H9 (cell line): Measurements from ENCODE around the gene SOCS3. TPM values are rescaled to one million over a fixed set of nuclear protein-coding genes. Genes with fewer than 3 reads are reported as not detected.
A peak's percentile ranks its signal among the peaks of the same experiment; 100 is the strongest.

Experiments
- DNase-seq: peaks from one replicate; pipeline ENCODE4 v3.0.0-alpha.2; 2017
- H2AFZ ChIP-seq: one replicate; pipeline ENCODE4 v1.6.1; 2013; ENCODE audit warnings: mild to moderate bottlenecking, low read length, control low read depth, moderate library complexity
- H2AK5ac ChIP-seq: 2 replicates; pipeline ENCODE4 v1.6.1; 2013; ENCODE audit warnings: low read length, control low read depth, mixed read lengths; ENCODE audit not compliant: insufficient read length
- H2BK120ac ChIP-seq: one replicate; pipeline ENCODE4 v1.6.1; 2013; ENCODE audit warnings: low read depth, mild to moderate bottlenecking, low read length, control low read depth, inconsistent platforms; ENCODE audit not compliant: poor library complexity, severe bottlenecking
- H2BK12ac ChIP-seq: 2 replicates; pipeline ENCODE4 v1.6.1; 2013; ENCODE audit warnings: low read length, control low read depth, mixed read lengths, low read depth; ENCODE audit not compliant: insufficient read length
- H2BK15ac ChIP-seq: 2 replicates; pipeline ENCODE4 v1.6.1; 2013; ENCODE audit warnings: low read depth, low read length, control low read depth
- H2BK20ac ChIP-seq: one replicate; pipeline ENCODE4 v1.6.1; 2013; ENCODE audit warnings: low read depth, mild to moderate bottlenecking, low read length, control low read depth, inconsistent platforms; ENCODE audit not compliant: poor library complexity, severe bottlenecking
- H2BK5ac ChIP-seq: 2 replicates; pipeline ENCODE4 v1.6.1; 2013; ENCODE audit warnings: low read length, control low read depth, mixed read lengths; ENCODE audit not compliant: insufficient read length
- H3K14ac ChIP-seq: 2 replicates; pipeline ENCODE4 v1.6.1; 2013; ENCODE audit warnings: low read length, control low read depth; ENCODE audit not compliant: insufficient read depth
- H3K18ac ChIP-seq: 2 replicates; pipeline ENCODE4 v1.6.1; 2013; ENCODE audit warnings: low read depth, mild to moderate bottlenecking, mixed read lengths, low read length, control low read depth; ENCODE audit not compliant: insufficient read length
- H3K23ac ChIP-seq: 2 replicates; pipeline ENCODE4 v1.6.1; 2013; ENCODE audit warnings: low read length, control low read depth, mixed read lengths, low read depth; ENCODE audit not compliant: insufficient read length
- H3K23me2 ChIP-seq: 2 replicates; pipeline ENCODE4 v1.6.1; 2013; ENCODE audit warnings: low read depth, mild to moderate bottlenecking, mixed read lengths, low read length, control low read depth; ENCODE audit not compliant: insufficient read length, poor library complexity, severe bottlenecking
- H3K27ac ChIP-seq: 2 replicates; pipeline ENCODE4 v1.5.1; 2013; ENCODE audit warnings: low read length, control low read depth, mixed read lengths, low read depth; ENCODE audit not compliant: insufficient read length
- H3K27me3 ChIP-seq: 2 replicates; pipeline ENCODE4 v1.6.1; 2013; ENCODE audit warnings: low read length, control low read depth, inconsistent platforms; ENCODE audit not compliant: insufficient read depth
- H3K4ac ChIP-seq: 2 replicates; pipeline ENCODE4 v1.6.1; 2013; ENCODE audit warnings: low read depth, mild to moderate bottlenecking, control low read depth, inconsistent platforms, low read length, moderate library complexity
- H3K4me1 ChIP-seq: 2 replicates; pipeline ENCODE4 v1.6.1; 2013; ENCODE audit warnings: low read length, control low read depth, inconsistent platforms; ENCODE audit not compliant: insufficient read depth
- H3K4me2 ChIP-seq: 2 replicates; pipeline ENCODE4 v1.6.1; 2013; ENCODE audit warnings: low read length, control low read depth, mixed read lengths; ENCODE audit not compliant: insufficient read length, insufficient read depth
- H3K56ac ChIP-seq: 2 replicates; pipeline ENCODE4 v1.6.1; 2013; ENCODE audit warnings: low read depth, mild to moderate bottlenecking, mixed read lengths, low read length, control low read depth; ENCODE audit not compliant: insufficient read length
- H3K79me1 ChIP-seq: 2 replicates; pipeline ENCODE4 v1.6.1; 2013; ENCODE audit warnings: low read depth, mild to moderate bottlenecking, moderate library complexity, low read length, control low read depth, inconsistent platforms; ENCODE audit not compliant: insufficient read depth, poor library complexity, severe bottlenecking
- H3K79me2 ChIP-seq: 2 replicates; pipeline ENCODE4 v1.6.1; 2013; ENCODE audit warnings: low read length, control low read depth, inconsistent platforms; ENCODE audit not compliant: insufficient read depth
- H3K9ac ChIP-seq: 2 replicates; pipeline ENCODE4 v1.6.1; 2013; ENCODE audit warnings: low read length, control low read depth, mixed read lengths; ENCODE audit not compliant: insufficient read length; ENCODE audit errors: extremely low read depth
- H3K9me3 ChIP-seq: one replicate; pipeline ENCODE4 v1.6.1; 2013; ENCODE audit warnings: low read depth, low read length, inconsistent platforms; ENCODE audit not compliant: control insufficient read depth
- H3T11ph ChIP-seq: one replicate; pipeline ENCODE4 v1.6.1; 2013; ENCODE audit warnings: mild to moderate bottlenecking, low read length, control low read depth, inconsistent platforms
- H4K20me1 ChIP-seq: one replicate; pipeline ENCODE4 v1.6.1; 2013; ENCODE audit not compliant: control insufficient read depth, insufficient read length, insufficient read depth
- H4K5ac ChIP-seq: 2 replicates; pipeline ENCODE4 v1.6.1; 2013; ENCODE audit warnings: low read depth, mild to moderate bottlenecking, mixed read lengths, low read length, control low read depth; ENCODE audit not compliant: insufficient read length
- H4K8ac ChIP-seq: replicated peaks from 2 replicates; pipeline ENCODE4 v1.6.1; 2013; ENCODE audit warnings: low read length, control low read depth, mixed read lengths, low read depth; ENCODE audit not compliant: insufficient read length
- H4K91ac ChIP-seq: 2 replicates; pipeline ENCODE4 v1.6.1; 2013; ENCODE audit warnings: low read depth, mild to moderate bottlenecking, moderate library complexity, mixed read lengths, low read length, control low read depth; ENCODE audit not compliant: insufficient read length
- H3K27ac Mint-ChIP-seq, 3 experiments: 2 replicates in 2 of 3; 3 replicates in 1 of 3; pipeline ENCODE4 v1.8.0; 2020 to 2021; ENCODE audit warnings: mixed read lengths in 3 of 3, mild to moderate bottlenecking in 1 of 3, moderate library complexity in 1 of 3
- H3K27me3 Mint-ChIP-seq: 2 replicates; pipeline ENCODE4 v1.8.0; 2021; ENCODE audit warnings: low read depth, mild to moderate bottlenecking, moderate library complexity, mixed read lengths
- H3K36me3 Mint-ChIP-seq, 3 experiments: 2 replicates in 2 of 3; 3 replicates in 1 of 3; pipeline ENCODE4 v1.8.0; 2020 to 2021; ENCODE audit warnings: low read depth in 3 of 3, mixed read lengths in 3 of 3; ENCODE audit not compliant: insufficient read depth in 1 of 3
- H3K4me1 Mint-ChIP-seq, 2 experiments: 2 replicates each; pipeline ENCODE4 v1.8.0; 2020; ENCODE audit warnings: mixed read lengths in 2 of 2
- H3K4me3 Mint-ChIP-seq, 2 experiments: 2 replicates in 1 of 2; 3 replicates in 1 of 2; pipeline ENCODE4 v1.8.0; 2020 to 2021; ENCODE audit warnings: mild to moderate bottlenecking in 2 of 2, mixed read lengths in 2 of 2, moderate library complexity in 1 of 2
- H3K9me3 Mint-ChIP-seq, 2 experiments: 2 replicates in 1 of 2; 3 replicates in 1 of 2; pipeline ENCODE4 v1.8.0; 2020; ENCODE audit warnings: mild to moderate bottlenecking in 2 of 2, mixed read lengths in 2 of 2, moderate library complexity in 1 of 2
- WGBS: extraction: QIAGEN DNeasy Blood & Tissue Kit; methylation state at CpG from one replicate; pipeline ENCODE4 v1.1.7; 2013; ENCODE audit warnings: missing lambda C conversion rate, low lambda C conversion rate, mixed read lengths; ENCODE audit not compliant: insufficient read length; ENCODE audit errors: extremely low coverage; 5-methylcytosine and 5-hydroxymethylcytosine counted together
- total RNA-seq: library from RNA; stranded (reverse); gene quantifications from 2 replicates; pipeline ENCODE4 v1.2.1, GENCODE V29; 2021
- TF ChIP-seq, protein P1 (sequence below): fragments of 200-600 bp; sonication (generic); conservative IDR thresholded peaks from 3 replicates; pipeline ENCODE4 v1.8.0; 2021; ENCODE audit warnings: antibody characterized with exemption, mild to moderate bottlenecking

Gene SOCS3
- total RNA-seq, 1 experiment from 2014 or later, result 9.5 TPM

DNA sequence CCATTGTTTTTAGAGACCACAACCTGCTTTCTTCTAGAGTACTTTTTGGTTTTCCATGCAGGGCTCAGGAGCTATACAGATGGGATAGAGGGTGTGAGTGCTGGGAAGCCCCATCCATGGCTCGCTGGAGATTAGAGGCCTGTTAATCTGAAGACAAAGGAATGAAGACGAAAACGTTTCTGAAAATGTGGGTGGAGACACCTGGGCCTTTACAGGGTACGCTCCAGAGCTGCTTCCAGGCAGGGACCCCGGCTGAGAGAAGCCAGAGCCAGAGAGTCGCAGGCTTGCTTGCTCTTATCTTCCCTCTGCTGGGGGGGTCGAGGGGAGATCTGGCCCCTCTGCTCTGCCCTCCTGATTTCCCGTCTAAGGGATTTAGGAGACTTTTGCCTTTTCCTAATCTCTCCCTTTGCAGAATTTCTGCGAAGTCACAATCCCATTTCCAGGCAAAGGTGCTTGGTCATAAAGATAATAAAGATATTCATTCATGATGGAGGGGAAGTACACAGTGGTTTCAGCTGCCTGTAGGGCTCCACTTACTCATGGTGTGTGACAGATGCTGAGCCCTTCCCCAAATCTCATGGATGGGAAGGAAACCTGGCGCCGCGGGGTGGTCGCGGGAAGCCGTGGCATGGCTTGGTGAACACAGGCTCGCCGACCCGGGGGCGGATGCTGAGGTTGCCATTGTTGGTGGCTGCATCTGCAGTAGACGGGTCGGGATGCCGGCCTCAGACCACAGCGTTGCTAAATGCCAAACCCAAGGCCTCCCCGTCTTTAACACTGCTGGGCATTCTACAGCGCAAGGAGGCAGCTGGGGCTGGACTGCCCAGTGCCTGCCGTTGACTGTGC is 4.8 kb upstream of the SOCS3 start:
- peak overlapping the region; percentile 36 for H3K18ac ChIP-seq
- Mint-ChIP-seq H3K4me3 (peak overlapping the region in 1 of 2 experiments; percentile 67; a peak in 2 of 5 replicates), H3K9me3 (no peaks in the 10 kb centered on the region; a peak in 2 of 5 replicates), H3K36me3 (no peaks in the 10 kb centered on the region), H3K27ac (peak overlapping the region; percentile 27 to 98 (median 90); a peak in 5 of 7 replicates), H3K27me3 (peaks cover 16% of the 10 kb centered on the region), H3K4me1 (peaks cover 69% of the 10 kb centered on the region in 2 experiments)
- DNase-seq, result peak; percentile 64
- no peak overlapping the region for H3K23ac ChIP-seq
- H3K4me1 ChIP-seq, result peaks cover 16% of the 10 kb centered on the region; the same call in 1 of the 2 replicates
- H3K14ac ChIP-seq, result peak overlapping the region; percentile 74
- no peak overlapping the region for H3T11ph ChIP-seq
- no peak overlapping the region for H2BK15ac ChIP-seq
- no peaks in the 10 kb centered on the region for H3K79me2 ChIP-seq
- WGBS, result no CpG with 5 or more reads among the region's 26 CpGs
- H3K4me2 ChIP-seq, result no peak overlapping the region
- no peak overlapping the region for H2AFZ ChIP-seq
- H2BK20ac ChIP-seq, result no peak overlapping the region
- H4K5ac ChIP-seq, result peak overlapping the region; percentile 24
- H3K9me3 ChIP-seq, result no peaks in the 10 kb centered on the region
- no peak overlapping the region for H3K9ac ChIP-seq
- H4K91ac ChIP-seq, result peak overlapping the region; percentile 32
- H3K56ac ChIP-seq, result no peak overlapping the region
- no peak overlapping the region for H2BK5ac ChIP-seq
- no peak overlapping the region for H2BK12ac ChIP-seq
- no peak overlapping the region for H2AK5ac ChIP-seq
- H2BK120ac ChIP-seq, result no peak overlapping the region
- H3K79me1 ChIP-seq, result no peaks in the 10 kb centered on the region
- H3K27ac ChIP-seq, result peak overlapping the region; percentile 34
- H4K8ac ChIP-seq, result no peak overlapping the region
- TF ChIP-seq, protein P1, sequence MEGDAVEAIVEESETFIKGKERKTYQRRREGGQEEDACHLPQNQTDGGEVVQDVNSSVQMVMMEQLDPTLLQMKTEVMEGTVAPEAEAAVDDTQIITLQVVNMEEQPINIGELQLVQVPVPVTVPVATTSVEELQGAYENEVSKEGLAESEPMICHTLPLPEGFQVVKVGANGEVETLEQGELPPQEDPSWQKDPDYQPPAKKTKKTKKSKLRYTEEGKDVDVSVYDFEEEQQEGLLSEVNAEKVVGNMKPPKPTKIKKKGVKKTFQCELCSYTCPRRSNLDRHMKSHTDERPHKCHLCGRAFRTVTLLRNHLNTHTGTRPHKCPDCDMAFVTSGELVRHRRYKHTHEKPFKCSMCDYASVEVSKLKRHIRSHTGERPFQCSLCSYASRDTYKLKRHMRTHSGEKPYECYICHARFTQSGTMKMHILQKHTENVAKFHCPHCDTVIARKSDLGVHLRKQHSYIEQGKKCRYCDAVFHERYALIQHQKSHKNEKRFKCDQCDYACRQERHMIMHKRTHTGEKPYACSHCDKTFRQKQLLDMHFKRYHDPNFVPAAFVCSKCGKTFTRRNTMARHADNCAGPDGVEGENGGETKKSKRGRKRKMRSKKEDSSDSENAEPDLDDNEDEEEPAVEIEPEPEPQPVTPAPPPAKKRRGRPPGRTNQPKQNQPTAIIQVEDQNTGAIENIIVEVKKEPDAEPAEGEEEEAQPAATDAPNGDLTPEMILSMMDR, result no peak
- no peaks in the 10 kb centered on the region for H4K20me1 ChIP-seq
- H3K27me3 ChIP-seq, result no peaks in the 10 kb centered on the region; the same call in 1 of the 2 replicates
- peaks cover 7% of the 10 kb centered on the region for H3K23me2 ChIP-seq
- no peak overlapping the region for H3K4ac ChIP-seq
